K562 (cell line): ENCODE measurements around the gene ZNF521. TPM values are rescaled to one million over a fixed set of nuclear protein-coding genes. Genes with fewer than 3 reads are reported as not detected.

Experiments
- ATAC-seq: fragments of 200-7000 bp; cut with Tn5 transposase; 3 replicates; pipeline ENCODE4 v1.9.1; 2020; ENCODE audit warnings: moderate library complexity
- BruUV-seq: library from RNA; stranded (reverse); fragments of 400-500 nt; replicated peaks from 2 replicates; lab custom pipeline; 2021; lab: Mats Ljungman, UMichigan
- CTCF ChIA-PET: fragments of 300-600 bp; formaldehyde crosslinking; extraction: SDS; loops from one replicate; lab custom pipeline; 2021; ENCODE audit warnings: low intra/inter-chr PET ratio; lab: Yijun Ruan, JAX
- POLR2A ChIA-PET: fragments of 300-600, 350-650 bp; sonication (Branson Sonifier 250); formaldehyde crosslinking; extraction: SDS; loops from one replicate; lab custom pipeline; 2021; ENCODE audit warnings: antibody characterized with exemption, inconsistent platforms; lab: Yijun Ruan, JAX
- DNase-seq, 4 experiments: peaks; one replicate each; pipeline versions ENCODE4 v3.0.0 to v3.0.0-alpha.2; 2011 to 2018; ENCODE audit warnings: low spot score in 3 of 4, mixed read lengths in 3 of 4; ENCODE audit errors: extremely low read depth in 1 of 4
- FAIRE-seq: peaks from 2 replicates; lab custom pipeline; 2011; peaks lifted over from hg19 to GRCh38; lab: Jason Lieb, UNC
- H2AFZ ChIP-seq: 2 replicates; pipeline ENCODE4 v1.6.0; 2011; ENCODE audit warnings: low read depth, low read length, control low read depth, inconsistent platforms
- H3K27ac ChIP-seq: fragments of 200-600 bp; 3 replicates; pipeline ENCODE4 v1.8.0; 2011; ENCODE audit warnings: low read depth, mild to moderate bottlenecking, control low read depth, inconsistent platforms, low read length, moderate library complexity, mixed read lengths; ENCODE audit errors: extremely low read depth
- H3K27me3 ChIP-seq, 2 experiments: fragments of 300-600 bp in 1 of 2; 2 replicates in 1 of 2; 3 replicates in 1 of 2; pipeline versions ENCODE4 v1.6.0 to v1.8.0; 2011; ENCODE audit warnings: inconsistent platforms in 2 of 2, low read length in 2 of 2, mild to moderate bottlenecking in 1 of 2, mixed read lengths in 1 of 2, moderate library complexity in 1 of 2; ENCODE audit not compliant: control insufficient read depth in 2 of 2, insufficient read depth in 2 of 2
- H3K36me3 ChIP-seq: fragments of 300-600 bp; 3 replicates; pipeline ENCODE4 v1.8.0; 2011; ENCODE audit warnings: mild to moderate bottlenecking, low read length, inconsistent platforms; ENCODE audit not compliant: control insufficient read depth, insufficient read depth
- H3K4me1 ChIP-seq, 2 experiments: fragments of 200-600 bp in 1 of 2; replicated peaks in 1 of 2; 2 replicates in 1 of 2; 3 replicates in 1 of 2; pipeline versions ENCODE4 v1.5.1 to v1.8.0; 2011; ENCODE audit warnings: inconsistent platforms in 2 of 2, low read length in 2 of 2, mild to moderate bottlenecking in 1 of 2, mixed read lengths in 1 of 2, moderate library complexity in 1 of 2; ENCODE audit not compliant: control insufficient read depth in 2 of 2, insufficient read depth in 2 of 2
- H3K4me2 ChIP-seq: 2 replicates; pipeline ENCODE4 v1.6.1; 2011; ENCODE audit warnings: low read length, control low read depth, inconsistent platforms, mixed read lengths; ENCODE audit not compliant: insufficient read depth
- H3K4me3 ChIP-seq: fragments of 200-600 bp; sonication (generic), shearing (Covaris generic); 2 replicates; pipeline ENCODE4 v1.5.1; 2016; ENCODE audit warnings: control low read depth, inconsistent platforms
- H3K79me2 ChIP-seq: fragments of 200-600 bp; 3 replicates; pipeline ENCODE4 v1.8.0; 2011; ENCODE audit warnings: low read length, inconsistent platforms; ENCODE audit not compliant: control insufficient read depth, insufficient read depth
- H3K9ac ChIP-seq, 2 experiments: 2 replicates each; pipeline versions ENCODE4 v1.6.0 to v1.6.1; 2011; ENCODE audit warnings: low read depth in 2 of 2, low read length in 2 of 2, control low read depth in 1 of 2, inconsistent platforms in 1 of 2, mild to moderate bottlenecking in 1 of 2, mixed read lengths in 1 of 2; ENCODE audit not compliant: insufficient read depth in 1 of 2
- H3K9me1 ChIP-seq: one replicate; pipeline ENCODE4 v1.6.0; 2011; ENCODE audit warnings: inconsistent platforms, mild to moderate bottlenecking, low read length, moderate library complexity; ENCODE audit not compliant: control insufficient read depth, insufficient read depth
- H3K9me3 ChIP-seq: replicated peaks from 2 replicates; pipeline ENCODE4 v1.5.1; 2011; ENCODE audit warnings: low read depth, low read length, inconsistent platforms; ENCODE audit not compliant: control insufficient read depth, insufficient read depth
- H4K20me1 ChIP-seq: replicated peaks from 2 replicates; pipeline ENCODE4 v1.6.1; 2011; ENCODE audit warnings: low read length, inconsistent platforms, mixed read lengths; ENCODE audit not compliant: control insufficient read depth, insufficient read depth
- CHCHD3 ChIP-seq: fragments of 250-450 bp; sonication (Bioruptor Pico); IDR thresholded peaks from 2 replicates; pipeline ENCODE4 v2.1.2; 2022; ENCODE audit warnings: mild to moderate bottlenecking
- CHD2 ChIP-seq: IDR thresholded peaks from 2 replicates; pipeline ENCODE4 v1.6.1; 2011; ENCODE audit warnings: low read depth, low read length
- E2F4 ChIP-seq: sonication (generic); formaldehyde crosslinking; IDR thresholded peaks from 2 replicates; pipeline ENCODE4 v1.8.0; 2022; ENCODE audit warnings: mild to moderate bottlenecking, low read depth, missing genetic modification reagents
- MAFK ChIP-seq: IDR thresholded peaks from 2 replicates; pipeline ENCODE4 v1.6.1; 2011; ENCODE audit warnings: low read length, improper control_type of control experiment
- MTF1 ChIP-seq: fragments of 250-450 bp; sonication (Bioruptor Pico); IDR thresholded peaks from 2 replicates; pipeline ENCODE4 v1.9.0; 2021; ENCODE audit warnings: moderate library complexity, mild to moderate bottlenecking, inconsistent platforms, borderline replicate concordance
- RAD21 ChIP-seq, 2 experiments: fragments of 250-450 bp in 1 of 2; fragments of 450-650 bp in 1 of 2; sonication (Bioruptor Pico) in 1 of 2; formaldehyde crosslinking in 1 of 2; IDR thresholded peaks in 1 of 2; conservative IDR thresholded peaks in 1 of 2; 2 replicates each; pipeline versions ENCODE4 v1.4.0 to v1.8.0; 2020 to 2022; ENCODE audit warnings: mild to moderate bottlenecking in 2 of 2, moderate library complexity in 1 of 2
- RFX5 ChIP-seq: IDR thresholded peaks from 2 replicates; pipeline ENCODE4 v1.6.1; 2011; ENCODE audit warnings: low read depth, mild to moderate bottlenecking, improper control_type of control experiment, low read length
- RNF219 ChIP-seq: fragments of 250-450 bp; sonication (Bioruptor Pico); IDR thresholded peaks from 2 replicates; pipeline ENCODE4 v1.5.0; 2022; ENCODE audit warnings: mild to moderate bottlenecking
- SRF ChIP-seq, 2 experiments: fragments of 250-450, 450-650 bp in 1 of 2; sonication (Bioruptor Pico) in 1 of 2; sonication (generic) in 1 of 2; formaldehyde crosslinking; IDR thresholded peaks; 2 replicates each; pipeline versions ENCODE4 v1.5.0 to v1.5.1; 2020 to 2022; ENCODE audit warnings: mild to moderate bottlenecking in 1 of 2, missing genetic modification reagents in 1 of 2
- TCF3 ChIP-seq: sonication (generic); formaldehyde crosslinking; IDR thresholded peaks from 2 replicates; pipeline ENCODE4 v1.4.0; 2020; ENCODE audit warnings: mild to moderate bottlenecking, missing genetic modification reagents
- TGIF2 ChIP-seq: sonication (generic); formaldehyde crosslinking; IDR thresholded peaks from 2 replicates; pipeline ENCODE4 v1.8.1; 2022; ENCODE audit warnings: mild to moderate bottlenecking, missing genetic modification reagents, moderate library complexity
- XRCC3 ChIP-seq: fragments of 450-650 bp; IDR thresholded peaks from 2 replicates; pipeline ENCODE4 v1.6.1; 2017; ENCODE audit warnings: mild to moderate bottlenecking, moderate library complexity
- ZBED1 ChIP-seq: IDR thresholded peaks from 2 replicates; pipeline ENCODE4 v1.6.1; 2014
- ZBTB33 ChIP-seq: sonication (generic); formaldehyde crosslinking; IDR thresholded peaks from 2 replicates; pipeline ENCODE4 v1.8.1; 2023; ENCODE audit warnings: mild to moderate bottlenecking, missing genetic modification reagents
- ZBTB43 ChIP-seq: sonication (generic); formaldehyde crosslinking; IDR thresholded peaks from 2 replicates; pipeline ENCODE4 v1.8.0; 2023; ENCODE audit warnings: mild to moderate bottlenecking, missing genetic modification reagents
- ZNF212 ChIP-seq: fragments of 450-650 bp; formaldehyde crosslinking; IDR thresholded peaks from 2 replicates; pipeline ENCODE4 v1.4.0; 2020; ENCODE audit warnings: mild to moderate bottlenecking
- ZNF282 ChIP-seq: sonication (generic); formaldehyde crosslinking; IDR thresholded peaks from 2 replicates; pipeline ENCODE4 v1.8.1; 2023; ENCODE audit warnings: missing genetic modification reagents
- ZNF707 ChIP-seq: fragments of 250-450 bp; sonication (Bioruptor Pico); conservative IDR thresholded peaks from 2 replicates; pipeline ENCODE4 v1.8.0; 2022; ENCODE audit warnings: inconsistent platforms, mild to moderate bottlenecking, moderate library complexity
- WGBS: fragments of 100-300 bp; shearing (Covaris generic); methylation state at CpG from one replicate; pipeline ENCODE4 v1.1.6; 2016; ENCODE audit warnings: low coverage, mixed read lengths; ENCODE audit not compliant: insufficient coverage; ENCODE audit errors: missing lambda C conversion rate; 5-methylcytosine and 5-hydroxymethylcytosine counted together
- in situ Hi-C: fragments of 300-500 bp; cut with MboI; formaldehyde crosslinking; loops from 4 replicates; pipeline ENCODE4 v1.15.0; 2018; ENCODE audit warnings: inconsistent platforms, mixed read lengths
- intact Hi-C: fragments of 100-400 bp; cut with micrococcal nuclease; formaldehyde crosslinking; loops from 2 replicates; pipeline ENCODE4 v1.14.2; 2022
- polyA plus RNA-seq, 8 experiments: library from polyadenylated mRNA; depleted of rRNA in 4 of 8; stranded (reverse) in 5 of 8; unstranded in 3 of 8; fragments of >200 nt; fragmentation: Nextera tagmentation in 2 of 8; fragmentation: Illumina TruSeq in 1 of 8; extraction: Ambion mirVana in 2 of 8; extraction: Trizol in 1 of 8; gene quantifications; 2 replicates each; pipeline versions ENCODE4 v1.2.1 to v1.2.3, GENCODE V29; 2011 to 2014; ENCODE audit warnings: inconsistent platforms in 1 of 8, missing spikeins in 1 of 8
- total RNA-seq, 7 experiments: library from RNA; depleted of rRNA in 6 of 7; stranded (reverse); fragments of >200 nt in 6 of 7; fragmentation: Illumina TruSeq in 2 of 7; extraction: Trizol in 2 of 7; gene quantifications; 2 replicates each; pipeline versions ENCODE4 v1.2.1 to v1.2.3, GENCODE V29; 2011 to 2021; ENCODE audit warnings: low replicate concordance in 1 of 7

ZNF521 gene
- total and polyA plus RNA-seq, 9 of the 15 experiments (the other 6 are each of a cell fraction or from before 2014, with no cell fraction given) = 1.2 to 5.8 (median 1.6) TPM

- Histone ChIP-seq H3K4me2 (no peak overlapping the region), H3K27ac (no peak overlapping the region), H3K79me2 (no peaks in the 10 kb centered on the region), H3K9ac (no peak overlapping the region), H3K4me3 (no peak overlapping the region), H3K36me3 (no peaks in the 10 kb centered on the region), H4K20me1 (no peaks in the 10 kb centered on the region), H3K9me1 (no peaks in the 10 kb centered on the region), H3K4me1 (no peaks in the 10 kb centered on the region), H3K9me3 (0 out of 2 replicates have a peak, but pooled peaks cover 3% of the 10 kb centered on the region), H2AFZ (no peak overlapping the region), H3K27me3 (no peaks in the 10 kb centered on the region)
- in situ Hi-C loops (no loop called here), intact Hi-C loops (no loop called here)
- FAIRE-seq = no peak
- no peak for DNase-seq
- ChIA-PET CTCF (no interaction called here), POLR2A (interaction anchor here (2.1 kb wide), 1 partner anchor 16 kb away, joined by 8 read pairs; no protein-coding TSS in a partner anchor)
- 6% methylated on average over 4 of the region's 4 CpGs for WGBS
- BruUV-seq = no TSS peak
- no peak for ATAC-seq
- no peak for TF ChIP-seq E2F4 (CRISPR knock-in tag)
- no peak for TF ChIP-seq ZNF282 (CRISPR knock-in tag)
- TF ChIP-seq SRF (CRISPR knock-in tag; IDR thresholded peaks at IDR 0.05) = no peak
- TF ChIP-seq MTF1 (CRISPR knock-in tag) = no peak
- no peak for TF ChIP-seq ZBTB43
- TF ChIP-seq ZNF707 = no peak
- TF ChIP-seq ZBED1 = no peak
- no peak for TF ChIP-seq RNF219 (CRISPR knock-in tag)
- no peak for TF ChIP-seq CHD2
- TF ChIP-seq RFX5 = no peak
- no peak for TF ChIP-seq XRCC3
- TF ChIP-seq MAFK = no peak
- no peak for TF ChIP-seq TCF3 (CRISPR knock-in tag)
- no peak for TF ChIP-seq ZNF212 (CRISPR knock-in tag)
- no peak for TF ChIP-seq CHCHD3
- no peak for TF ChIP-seq RAD21 (CRISPR knock-in tag; conservative IDR thresholded peaks at IDR 0.05 in 1 of 2, IDR thresholded peaks at IDR 0.05 in 1 of 2)
- TF ChIP-seq ZBTB33 (CRISPR knock-in tag) = no peak
- TF ChIP-seq TGIF2 (CRISPR knock-in tag) = no peak
Observed at GRCh38 chr18:25274926-25275325, 77.0 kb downstream of the ZNF521 start.
